Gastroesophageal sphincter (tissue), 3 donors: ENCODE measurements around the gene CHTF18.

ENCODE experiments used
- EP300 ChIP-seq: sonication (generic); formaldehyde crosslinking; IDR thresholded peaks from one replicate; pipeline ENCODE4 v1.6.1; 2017; ENCODE audit warnings: antibody characterized with exemption, mild to moderate bottlenecking
- POLR2AphosphoS5 ChIP-seq: sonication (generic); formaldehyde crosslinking; IDR thresholded peaks from one replicate; pipeline ENCODE4 v1.6.1; 2017; ENCODE audit warnings: antibody characterized with exemption
- TF ChIP-seq, protein P1 (sequence below), 4 experiments: fragments of 200-600 bp in 2 of 4; fragments of 450-650 bp in 2 of 4; sonication (generic) in 1 of 4; IDR thresholded peaks; one replicate each; pipeline ENCODE4 v1.5.1; 2017 to 2019; ENCODE audit warnings: antibody characterized with exemption in 4 of 4, mild to moderate bottlenecking in 2 of 4, moderate library complexity in 2 of 4

DNA sequence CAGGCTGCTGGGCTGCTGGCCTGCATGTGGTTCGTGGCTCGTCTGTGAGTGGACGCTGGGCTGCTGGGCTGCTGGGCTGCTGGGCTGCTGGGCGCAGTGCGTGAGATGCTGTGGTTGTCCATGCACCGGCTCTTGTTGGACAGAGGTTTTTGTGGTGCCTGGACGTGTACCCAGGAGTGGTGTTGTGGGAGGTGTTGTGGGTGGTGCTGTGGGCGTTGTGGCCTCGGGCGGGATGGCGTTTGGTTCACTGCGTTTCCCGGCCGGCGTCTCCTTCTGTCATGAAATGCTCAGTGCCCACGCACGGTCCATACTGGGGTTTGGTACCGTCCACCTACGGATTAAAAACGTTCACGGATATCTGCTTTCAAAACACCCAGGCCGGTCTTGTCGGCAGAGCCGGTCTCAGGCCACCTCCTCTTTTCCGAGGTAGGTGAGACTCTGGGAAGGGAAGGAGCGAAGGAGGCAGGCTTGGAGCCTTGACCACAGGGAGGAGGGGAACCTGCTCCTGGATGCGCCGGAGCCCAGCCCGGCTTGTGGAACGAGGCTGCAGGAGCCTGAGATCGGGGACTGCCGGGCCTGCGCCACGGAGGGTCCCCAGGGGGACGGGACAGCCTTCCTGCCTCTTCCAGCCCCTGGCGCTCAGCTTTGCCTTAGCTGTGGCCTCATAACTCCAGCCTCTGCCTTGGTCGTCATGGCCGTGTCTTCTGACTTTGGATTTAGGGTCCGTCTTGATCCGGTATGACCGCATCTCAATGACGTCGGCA, 41.9 kb downstream of the CHTF18 start:
- TF ChIP-seq EP300 (no peak), POLR2AphosphoS5 (no peak)
- TF ChIP-seq, protein P1, sequence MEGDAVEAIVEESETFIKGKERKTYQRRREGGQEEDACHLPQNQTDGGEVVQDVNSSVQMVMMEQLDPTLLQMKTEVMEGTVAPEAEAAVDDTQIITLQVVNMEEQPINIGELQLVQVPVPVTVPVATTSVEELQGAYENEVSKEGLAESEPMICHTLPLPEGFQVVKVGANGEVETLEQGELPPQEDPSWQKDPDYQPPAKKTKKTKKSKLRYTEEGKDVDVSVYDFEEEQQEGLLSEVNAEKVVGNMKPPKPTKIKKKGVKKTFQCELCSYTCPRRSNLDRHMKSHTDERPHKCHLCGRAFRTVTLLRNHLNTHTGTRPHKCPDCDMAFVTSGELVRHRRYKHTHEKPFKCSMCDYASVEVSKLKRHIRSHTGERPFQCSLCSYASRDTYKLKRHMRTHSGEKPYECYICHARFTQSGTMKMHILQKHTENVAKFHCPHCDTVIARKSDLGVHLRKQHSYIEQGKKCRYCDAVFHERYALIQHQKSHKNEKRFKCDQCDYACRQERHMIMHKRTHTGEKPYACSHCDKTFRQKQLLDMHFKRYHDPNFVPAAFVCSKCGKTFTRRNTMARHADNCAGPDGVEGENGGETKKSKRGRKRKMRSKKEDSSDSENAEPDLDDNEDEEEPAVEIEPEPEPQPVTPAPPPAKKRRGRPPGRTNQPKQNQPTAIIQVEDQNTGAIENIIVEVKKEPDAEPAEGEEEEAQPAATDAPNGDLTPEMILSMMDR (IDR thresholded peaks at IDR 0.05), result no peak
